Inflammatory macrophage treated with lipopolysaccharide for 1 hour (primary cell): ENCODE data around the gene TMEM147.
A peak's percentile ranks its signal among the peaks of the same experiment; 100 is the strongest.
"Not testable (repeated sequence)": the region's sequence is repeated elsewhere in the genome, so short reads cannot be mapped to it uniquely, and the experiment has no call there.

Experiments used
- DNase-seq, 2 donors: peaks; one replicate each; pipeline ENCODE4 v3.0.0-alpha.2; 2020 to 2022

The TMEM147 gene

DNA sequence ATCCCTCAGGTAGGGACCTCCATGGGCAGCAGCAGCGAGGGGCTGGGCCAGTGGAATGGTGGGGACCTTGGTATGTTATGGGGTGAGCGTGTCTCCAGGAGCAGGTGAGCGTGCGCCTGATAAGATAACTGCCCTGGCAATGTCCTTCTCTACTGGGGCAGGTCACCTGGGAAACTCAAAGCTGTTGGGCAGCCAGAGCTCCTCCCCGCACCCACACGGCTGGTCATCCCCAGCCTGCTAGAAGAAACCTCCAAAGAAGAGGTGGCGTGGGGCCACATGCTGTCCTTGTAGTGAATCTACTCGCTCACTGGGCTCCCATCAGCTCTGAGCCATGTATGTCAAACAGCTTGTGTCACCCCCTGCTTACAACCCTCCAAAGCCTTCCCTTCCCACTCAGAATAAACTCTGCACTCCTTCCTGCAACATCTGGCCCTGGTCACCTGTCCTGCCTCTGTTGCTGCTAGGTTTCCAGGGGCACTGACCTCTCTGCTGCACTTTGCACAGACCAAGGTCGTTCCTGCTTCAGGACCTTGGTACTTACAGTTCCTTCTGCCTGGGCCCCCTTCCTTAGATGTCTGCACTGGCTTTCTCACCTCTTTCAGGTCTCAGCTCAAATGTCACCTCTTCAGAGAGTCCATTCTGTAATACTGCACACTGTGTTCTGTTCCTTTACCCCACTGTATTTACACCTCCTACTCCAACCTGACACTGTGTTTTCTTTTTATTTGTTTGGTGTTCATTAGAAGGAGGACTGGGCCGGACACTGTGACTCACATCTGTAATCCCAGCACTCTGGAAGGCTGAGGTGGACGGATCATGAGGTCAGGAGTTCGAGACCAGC lies 19.8 kb downstream of the TMEM147 start:
- DNase-seq, result no peak

DNA sequence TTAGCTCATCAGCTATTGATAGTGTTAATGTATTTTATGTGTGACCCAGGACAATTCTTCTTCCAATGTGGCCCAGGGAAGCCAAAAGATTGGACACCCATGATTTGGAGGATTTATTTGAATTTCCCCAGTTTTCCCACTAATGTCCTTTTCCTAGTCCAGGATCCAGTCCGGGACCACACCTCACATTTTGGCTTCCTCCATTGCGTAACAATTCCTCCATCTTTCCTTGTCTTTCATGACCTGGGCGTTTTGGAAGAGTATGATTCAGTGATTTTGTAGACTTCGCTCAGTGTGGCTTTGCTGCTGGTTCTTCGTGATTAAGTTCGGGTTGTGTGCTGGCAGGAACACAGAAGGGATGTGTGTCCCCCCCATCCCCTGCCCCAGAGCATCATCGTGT lies 21.3 kb downstream of the TMEM147 start:
- no peak for DNase-seq

DNA sequence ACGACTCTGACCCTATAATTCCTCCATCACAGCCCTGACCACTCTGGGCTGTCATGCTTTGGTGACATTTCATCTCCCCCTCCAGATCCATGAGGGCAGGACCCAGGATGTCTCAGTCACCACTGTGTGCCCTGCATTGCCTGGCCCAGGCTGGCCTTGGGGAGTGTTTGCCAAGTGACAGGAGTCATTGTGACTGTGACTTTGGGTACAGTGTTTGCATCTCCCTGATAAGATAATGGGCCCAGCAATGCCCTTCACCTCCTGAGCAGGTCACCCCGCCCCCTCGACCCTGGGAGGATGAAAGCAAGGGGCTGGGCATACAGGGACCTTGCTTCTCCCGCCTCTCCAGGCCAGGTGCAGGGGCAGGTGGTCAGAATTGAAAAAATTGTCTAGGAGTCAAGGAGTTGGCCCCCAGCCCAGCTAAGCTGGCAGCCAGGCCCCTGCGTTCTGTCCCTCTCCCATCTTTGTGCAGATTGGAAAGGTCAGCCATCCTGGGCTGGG lies 23.9 kb downstream of the TMEM147 start:
- DNase-seq, result no peak

DNA sequence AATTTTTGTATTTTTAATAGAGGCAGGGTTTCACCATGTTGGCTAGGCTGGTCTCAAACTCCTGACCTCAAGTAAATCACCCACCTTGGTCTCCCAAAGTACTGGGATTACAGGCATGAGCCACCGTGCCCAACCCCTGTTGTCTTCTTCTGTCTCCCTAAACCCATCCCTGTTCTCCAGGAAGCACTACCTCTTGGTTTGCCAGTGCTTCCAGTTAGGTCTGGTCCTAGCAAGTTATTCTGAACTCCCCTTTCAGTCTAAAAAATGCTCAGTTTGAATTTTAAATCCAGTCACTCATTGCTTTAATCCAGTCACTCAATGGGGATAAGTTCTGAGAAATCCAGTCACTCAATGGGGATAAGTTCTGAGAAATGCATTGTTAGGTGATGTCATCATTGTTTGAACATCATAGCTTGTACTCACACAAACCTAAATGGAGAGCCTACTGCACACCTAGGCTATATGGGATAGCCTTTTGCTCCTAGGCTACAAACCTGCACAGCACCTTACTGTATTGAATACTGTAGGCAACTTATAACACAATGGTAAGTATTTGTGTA lies 26.1 kb downstream of the TMEM147 start:
- DNase-seq, result no peak

DNA sequence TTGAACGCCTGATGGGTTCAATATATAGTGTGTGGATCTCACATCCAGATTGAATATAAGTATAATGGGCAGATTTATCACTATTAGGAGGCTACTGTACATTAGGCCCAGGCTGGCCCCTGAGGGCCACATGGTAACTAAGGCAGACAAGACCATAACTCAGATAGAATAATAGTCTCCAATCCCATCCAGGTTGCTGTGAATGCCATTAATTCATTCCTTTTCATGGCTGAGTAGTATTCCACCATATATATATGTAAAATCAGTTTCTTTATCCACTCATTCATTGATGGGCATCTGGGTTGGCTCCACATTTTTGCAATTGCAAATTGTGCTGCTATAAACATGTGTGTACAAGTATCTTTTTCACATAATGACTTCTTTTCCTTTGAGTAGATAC lies 32.5 kb downstream of the TMEM147 start:
- no peak for DNase-seq

DNA sequence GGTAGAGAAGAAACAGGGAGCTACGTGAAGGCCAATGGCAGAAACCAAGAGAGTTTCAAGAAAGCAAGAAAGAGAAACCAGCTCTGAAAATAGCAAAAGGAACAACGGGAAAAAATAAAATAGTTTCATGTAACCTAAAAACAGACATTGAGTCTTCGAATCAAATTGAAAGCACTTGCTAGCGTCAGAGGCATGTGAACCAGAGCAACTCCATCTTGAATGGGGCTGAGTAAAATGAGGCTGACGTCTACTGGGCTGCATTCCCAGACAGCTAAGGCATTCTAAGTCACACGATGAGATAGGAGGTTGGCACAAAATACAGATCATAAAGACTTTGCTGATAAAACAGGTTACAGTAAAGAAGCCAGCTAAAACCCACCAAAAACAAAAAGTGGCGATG lies 33.3 kb downstream of the TMEM147 start:
- no peak for DNase-seq

DNA sequence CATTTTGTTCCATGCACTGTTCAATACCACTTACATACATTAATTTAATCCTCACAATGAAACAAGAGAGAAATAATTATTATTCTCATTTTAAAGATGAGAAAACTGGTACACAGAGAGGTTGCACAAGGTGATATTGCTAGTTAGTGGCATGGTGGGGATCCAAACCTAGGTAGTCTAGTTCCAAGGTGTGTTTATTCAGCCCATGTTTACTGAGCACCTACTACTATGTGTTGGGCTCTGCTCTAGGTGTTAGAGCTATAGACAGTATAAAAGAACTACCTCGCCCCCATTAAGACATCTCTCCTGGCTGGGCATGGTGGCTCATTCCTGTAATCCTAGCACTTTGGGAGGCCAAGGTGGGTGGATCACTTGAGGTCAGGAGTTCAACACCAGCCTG lies 37.3 kb downstream of the TMEM147 start:
- no peak for DNase-seq

DNA sequence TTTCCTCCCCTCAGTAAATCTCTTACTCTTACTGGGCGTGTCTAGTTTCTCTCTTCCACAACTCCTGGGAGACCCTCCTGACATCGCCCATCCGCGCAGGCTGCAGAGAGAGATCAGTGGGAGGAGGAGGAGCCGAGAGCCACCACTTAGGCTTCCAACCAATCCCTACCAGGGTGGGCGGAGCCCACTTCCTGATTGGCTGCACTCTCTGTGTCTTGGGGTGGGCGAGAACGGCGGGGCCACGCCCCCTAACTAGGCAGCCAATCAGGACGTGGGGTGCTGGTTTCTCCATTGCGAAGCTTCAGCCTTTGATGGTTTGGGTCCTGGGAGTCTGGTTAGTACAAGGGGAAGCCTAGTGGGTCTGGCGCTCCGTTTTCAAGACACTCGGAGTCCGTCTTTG lies 40.4 kb downstream of the TMEM147 start, which contains the start of gene PMIS2:
Gene PMIS2 (plus strand): TSS at position 326 of the 400 bp plus-strand sequence. CDS start 87 bp downstream, outside the sequence.
- no peak for DNase-seq

DNA sequence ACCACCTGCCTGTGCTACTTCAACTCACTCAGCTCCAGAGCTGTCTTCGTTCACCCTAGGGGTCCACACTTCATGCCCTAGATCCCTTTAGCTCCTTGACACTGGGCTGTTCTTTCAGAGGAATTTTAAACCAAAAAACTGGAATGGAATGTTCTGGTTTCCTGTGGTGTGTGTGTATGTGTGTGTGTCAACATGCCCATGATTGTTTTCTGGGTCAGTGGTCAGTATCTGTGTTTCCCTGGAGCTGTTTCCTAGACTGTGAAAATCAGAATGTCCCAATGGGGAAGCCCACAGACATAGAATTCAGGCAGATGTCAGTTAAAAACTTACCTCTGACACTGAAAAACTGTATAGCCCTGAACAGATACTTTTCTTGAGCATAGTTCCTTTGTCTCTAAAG lies 41.9 kb downstream of the TMEM147 start:
- DNase-seq, result no peak

DNA sequence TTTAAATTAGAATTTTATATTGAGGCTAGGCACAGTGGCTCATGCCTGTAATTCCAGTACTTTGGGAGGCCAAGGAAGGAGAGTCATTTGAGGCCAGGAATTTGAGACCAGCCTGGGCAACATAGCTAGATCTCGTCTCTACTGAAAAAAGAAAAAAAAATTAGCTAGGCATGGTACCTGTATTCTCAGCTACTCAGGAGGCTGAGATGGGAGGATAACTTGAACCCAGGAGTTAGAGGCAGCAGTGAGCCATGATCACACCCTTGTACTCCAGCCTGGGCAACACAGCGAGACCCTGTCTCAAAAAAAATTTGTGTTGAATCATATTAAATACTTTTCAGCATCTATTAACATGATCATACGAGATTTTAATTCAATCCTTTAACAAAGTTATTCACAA lies 45.4 kb downstream of the TMEM147 start:
- no peak for DNase-seq

DNA sequence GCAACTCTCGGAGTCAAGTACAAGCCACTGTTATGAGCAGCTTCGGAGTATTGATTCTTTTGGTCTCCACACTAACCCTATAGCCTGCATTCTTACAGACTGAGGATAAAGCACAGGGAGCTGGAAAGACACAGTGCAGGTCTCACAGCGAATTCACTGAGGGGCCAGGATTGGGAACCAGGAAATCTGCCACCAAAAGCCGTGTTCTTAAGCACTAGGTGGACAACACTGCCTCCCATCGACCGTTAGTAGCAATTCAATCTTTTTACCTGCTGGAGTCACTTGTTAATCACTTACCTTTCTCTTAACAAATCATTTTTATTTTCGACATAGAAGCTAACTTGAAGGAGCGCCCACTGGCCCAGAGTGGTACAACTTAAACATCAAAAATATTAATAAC lies 46.8 kb downstream of the TMEM147 start:
- peak in 1 of 2 donors; percentile 25 for DNase-seq

DNA sequence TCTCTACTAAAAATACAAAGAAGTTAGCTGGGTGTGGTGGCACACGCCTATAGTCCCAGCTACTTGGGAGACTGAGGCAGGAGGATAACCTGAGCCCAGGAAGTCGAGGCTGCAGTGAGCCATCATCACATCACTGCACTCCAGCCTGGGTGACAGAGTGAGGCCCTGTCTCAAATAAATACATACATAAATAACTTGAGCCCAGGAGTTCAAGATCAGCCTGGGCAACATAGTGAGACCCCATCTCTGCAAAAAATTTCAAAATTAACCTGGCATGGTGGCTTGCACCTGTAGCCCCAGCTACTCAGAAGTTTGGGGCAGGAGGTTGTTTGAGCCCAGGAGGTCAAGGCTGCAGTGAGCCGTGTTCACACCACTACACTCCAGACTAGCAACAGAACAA lies 49.6 kb downstream of the TMEM147 start:
- not testable (repeated sequence) for DNase-seq

DNA sequence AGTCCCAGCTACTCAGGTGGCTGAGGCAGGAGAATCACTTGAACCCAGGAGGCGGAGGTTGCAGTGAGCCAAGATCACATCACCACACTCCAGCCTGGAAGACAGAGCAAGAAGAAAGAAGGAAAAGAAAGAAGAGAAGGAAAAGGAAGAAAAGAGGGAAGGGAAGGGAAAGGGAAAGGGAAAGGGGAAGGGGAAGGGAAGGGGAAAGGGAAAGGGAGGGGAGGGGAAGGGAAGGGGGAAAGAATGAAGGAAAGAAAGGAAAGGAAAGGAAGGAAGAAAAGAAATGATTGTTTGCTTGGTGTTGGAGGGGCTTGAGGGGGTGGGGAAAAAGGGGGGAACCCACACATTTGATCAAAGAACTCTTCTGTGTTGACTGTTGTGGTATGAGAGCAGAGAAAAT lies 50.5 kb downstream of the TMEM147 start:
- DNase-seq, result no peak

DNA sequence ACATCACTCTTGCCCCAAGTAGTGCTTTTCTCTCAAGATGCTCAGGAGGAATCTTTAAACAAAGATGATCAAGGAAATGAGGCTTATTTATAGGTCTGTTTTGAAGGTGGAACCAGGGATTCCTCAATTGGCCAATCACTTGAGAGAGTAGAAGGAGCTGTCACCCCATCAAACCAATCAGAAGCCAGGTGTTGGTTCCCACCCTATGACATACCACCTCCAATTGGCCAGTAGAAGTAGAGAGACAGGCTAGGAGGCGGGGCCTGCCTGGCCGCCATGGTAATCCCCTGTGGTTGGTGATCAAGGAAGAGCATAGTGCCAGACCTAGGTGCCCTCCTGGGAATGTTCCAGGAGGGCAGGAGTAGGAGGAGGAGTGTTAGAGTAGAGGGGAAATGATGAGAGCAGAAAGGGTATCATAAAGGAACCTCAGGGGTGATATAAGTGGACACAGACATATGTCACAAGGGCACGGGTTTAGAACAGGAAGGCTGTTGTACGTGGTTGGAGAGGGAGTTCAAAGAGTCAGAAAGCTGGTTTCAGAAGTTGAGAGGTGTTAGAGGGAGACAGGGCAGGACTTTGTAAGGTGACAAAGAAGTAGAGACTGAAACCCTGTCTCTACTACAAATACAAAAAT lies 51.1 kb downstream of the TMEM147 start:
- peak; percentile 22 to 26 for DNase-seq
